ENCODE data around the gene PRR19. TPM values are rescaled to one million over a fixed set of nuclear protein-coding genes. Genes with fewer than 3 reads are reported as not detected.

PRR19 gene
- polyA plus RNA-seq, 6 donors from 2014 or later: 0.25 to 0.51 (median 0.34) TPM; not detected in 3

- H3K9me3 Mint-ChIP-seq: no peaks in the 10 kb centered on the region
- peak overlapping the region in 3 of 8 donors; percentile 76 to 82 (median 79) for H3K4me3 Mint-ChIP-seq
- H3K27ac Mint-ChIP-seq: peak overlapping the region in 2 of 6 donors; percentile 24 to 64
- no peaks in the 10 kb centered on the region for H3K27me3 Mint-ChIP-seq
- H3K4me1 Mint-ChIP-seq: peaks cover 47 to 58% (median 53%) of the 10 kb centered on the region in 3 donors
- no peaks in the 10 kb centered on the region for H3K36me3 Mint-ChIP-seq
- DNase-seq (no peak), ATAC-seq (ENCODE audit: low read depth in 2 of 2) (no peak)
These were observed 19.1 kb upstream of the PRR19 start for GRCh38 chr19:42282819-42283187.

GRCh38 chr19:42283188-42284065, 18.5 kb upstream of the PRR19 start:
- ATAC-seq (ENCODE audit: low read depth in 2 of 2) (peak; percentile 60 to 61), DNase-seq (peak; percentile 95)
- Mint-ChIP-seq H3K4me1 (peaks cover 42 to 52% (median 49%) of the 10 kb centered on the region in 3 donors), H3K4me3 (no peak overlapping the region), H3K9me3 (no peaks in the 10 kb centered on the region), H3K36me3 (no peaks in the 10 kb centered on the region), H3K27me3 (no peaks in the 10 kb centered on the region), H3K27ac (no peak overlapping the region)

- no peaks in the 10 kb centered on the region for H3K9me3 Mint-ChIP-seq
- DNase-seq: peak; percentile 87
- H3K4me3 Mint-ChIP-seq: no peak overlapping the region
- no peaks in the 10 kb centered on the region for H3K36me3 Mint-ChIP-seq
- ATAC-seq (ENCODE audit: low read depth in 2 of 2): peak; percentile 17 to 26
- H3K4me1 Mint-ChIP-seq: peaks cover 36 to 45% (median 42%) of the 10 kb centered on the region in 3 donors
- H3K27me3 Mint-ChIP-seq: no peaks in the 10 kb centered on the region
- no peak overlapping the region for H3K27ac Mint-ChIP-seq
These were observed 17.8 kb upstream of the PRR19 start for GRCh38 chr19:42284066-42284501.

- no peaks in the 10 kb centered on the region for H3K9me3 Mint-ChIP-seq
- no peaks in the 10 kb centered on the region for H3K27me3 Mint-ChIP-seq
- no peaks in the 10 kb centered on the region for H3K36me3 Mint-ChIP-seq
- H3K27ac Mint-ChIP-seq: peak overlapping the region; percentile 90 to 97 (median 94)
- H3K4me3 Mint-ChIP-seq: peak overlapping the region; percentile 82 to 95 (median 90)
- no peak for ATAC-seq (ENCODE audit: low read depth in 2 of 2)
- DNase-seq: no peak
- H3K4me1 Mint-ChIP-seq: peaks cover 29 to 39% (median 36%) of the 10 kb centered on the region in 3 donors
These were observed 17.2 kb upstream of the PRR19 start for GRCh38 chr19:42284591-42285341.

GRCh38 chr19:42285541-42285941, 16.4 kb upstream of the PRR19 start:
- Mint-ChIP-seq H3K27ac (peak overlapping the region; percentile 38 to 97 (median 94)), H3K4me1 (peaks cover 29 to 37% (median 36%) of the 10 kb centered on the region in 3 donors), H3K27me3 (no peaks in the 10 kb centered on the region), H3K36me3 (no peaks in the 10 kb centered on the region), H3K9me3 (no peaks in the 10 kb centered on the region), H3K4me3 (peak overlapping the region; percentile 82 to 95 (median 88))
- ATAC-seq (ENCODE audit: low read depth in 2 of 2) (no peak), DNase-seq (no peak)

- DNase-seq (no peak), ATAC-seq (ENCODE audit: low read depth in 2 of 2) (no peak)
- no peaks in the 10 kb centered on the region for H3K27me3 Mint-ChIP-seq
- H3K4me1 Mint-ChIP-seq: peaks cover 29 to 37% (median 36%) of the 10 kb centered on the region in 3 donors
- H3K27ac Mint-ChIP-seq: peak overlapping the region; percentile 75 to 96 (median 93)
- H3K36me3 Mint-ChIP-seq: no peaks in the 10 kb centered on the region
- H3K4me3 Mint-ChIP-seq: peak overlapping the region; percentile 82 to 95 (median 88)
- H3K9me3 Mint-ChIP-seq: no peaks in the 10 kb centered on the region
These were observed 16.0 kb upstream of the PRR19 start for GRCh38 chr19:42285988-42286348.

- DNase-seq (no peak), ATAC-seq (ENCODE audit: low read depth in 2 of 2) (no peak)
- Mint-ChIP-seq H3K4me1 (peaks cover 32 to 35% (median 32%) of the 10 kb centered on the region in 3 donors), H3K27ac (peak overlapping the region; percentile 75 to 96 (median 93)), H3K27me3 (no peaks in the 10 kb centered on the region), H3K4me3 (peak overlapping the region; percentile 76 to 95 (median 88)), H3K36me3 (peaks cover 0 to 3% of the 10 kb centered on the region in 2 donors), H3K9me3 (no peaks in the 10 kb centered on the region)
These were observed 15.4 kb upstream of the PRR19 start for GRCh38 chr19:42286349-42287016.

GRCh38 chr19:42287017-42287826, 14.7 kb upstream of the PRR19 start:
- Mint-ChIP-seq H3K27me3 (no peaks in the 10 kb centered on the region), H3K27ac (peak overlapping the region in 3 of 6 donors; percentile 33 to 90 (median 47)), H3K9me3 (no peaks in the 10 kb centered on the region), H3K4me3 (peak overlapping the region in 3 of 8 donors; percentile 61 to 79 (median 62)), H3K36me3 (peaks cover 0 to 10% of the 10 kb centered on the region in 2 donors), H3K4me1 (peaks cover 25 to 33% (median 31%) of the 10 kb centered on the region in 3 donors)
- no peak for ATAC-seq (ENCODE audit: low read depth in 2 of 2)
- no peak for DNase-seq

- peak overlapping the region in 1 of 6 donors; percentile 22 for H3K27ac Mint-ChIP-seq
- H3K4me3 Mint-ChIP-seq: no peak overlapping the region
- H3K9me3 Mint-ChIP-seq: no peaks in the 10 kb centered on the region
- H3K27me3 Mint-ChIP-seq: no peaks in the 10 kb centered on the region
- ATAC-seq (ENCODE audit: low read depth in 2 of 2) (no peak), DNase-seq (no peak)
- H3K4me1 Mint-ChIP-seq: peaks cover 21 to 28% (median 27%) of the 10 kb centered on the region in 3 donors
- H3K36me3 Mint-ChIP-seq: peaks cover 0 to 10% of the 10 kb centered on the region in 2 donors
These were observed 14.2 kb upstream of the PRR19 start for GRCh38 chr19:42287827-42288107.

- Mint-ChIP-seq H3K9me3 (no peaks in the 10 kb centered on the region), H3K4me1 (peaks cover 21 to 33% (median 30%) of the 10 kb centered on the region in 3 donors), H3K27me3 (no peaks in the 10 kb centered on the region), H3K27ac (peak overlapping the region in 3 of 6 donors; percentile 60 to 91 (median 81)), H3K4me3 (no peak overlapping the region), H3K36me3 (peaks cover 0 to 15% of the 10 kb centered on the region in 2 donors)
- no peak for ATAC-seq (ENCODE audit: low read depth in 2 of 2)
- no peak for DNase-seq
These were observed 13.5 kb upstream of the PRR19 start for GRCh38 chr19:42288387-42288786.

- Mint-ChIP-seq H3K4me3 (no peak overlapping the region), H3K27me3 (no peaks in the 10 kb centered on the region), H3K9me3 (no peaks in the 10 kb centered on the region), H3K27ac (peak overlapping the region in 2 of 6 donors; percentile 22 to 70), H3K4me1 (peaks cover 21 to 34% (median 30%) of the 10 kb centered on the region in 3 donors), H3K36me3 (peaks cover 0 to 21% of the 10 kb centered on the region in 2 donors)
- DNase-seq (no peak), ATAC-seq (ENCODE audit: low read depth in 2 of 2) (no peak)
These were observed 12.9 kb upstream of the PRR19 start for GRCh38 chr19:42288881-42289555.

- H3K36me3 Mint-ChIP-seq: peaks cover 0 to 23% of the 10 kb centered on the region in 2 donors
- H3K9me3 Mint-ChIP-seq: no peaks in the 10 kb centered on the region
- peaks cover 21 to 32% (median 30%) of the 10 kb centered on the region in 3 donors for H3K4me1 Mint-ChIP-seq
- no peak overlapping the region for H3K4me3 Mint-ChIP-seq
- H3K27ac Mint-ChIP-seq: peak overlapping the region in 1 of 6 donors; percentile 22
- ATAC-seq (ENCODE audit: low read depth in 2 of 2) (no peak), DNase-seq (no peak)
- no peaks in the 10 kb centered on the region for H3K27me3 Mint-ChIP-seq
These were observed 12.3 kb upstream of the PRR19 start for GRCh38 chr19:42289556-42290041.

All from naive B cell (primary cell).